ENCODE data around the gene BTBD2.
A peak's percentile ranks its signal among the peaks of the same experiment; 100 is the strongest.

Gene BTBD2

GRCh38 chr19:2050991-2051772 is 35.7 kb upstream of the BTBD2 start, which contains the start of gene MKNK2:
Gene MKNK2, minus strand, starts transcription at chr19:2051244. Its CDS starts 393 bp downstream, at chr19:2050851.
- no peak for FAIRE-seq
- DNase-seq (ENCODE audit: low spot score): peak; percentile 78

DNA sequence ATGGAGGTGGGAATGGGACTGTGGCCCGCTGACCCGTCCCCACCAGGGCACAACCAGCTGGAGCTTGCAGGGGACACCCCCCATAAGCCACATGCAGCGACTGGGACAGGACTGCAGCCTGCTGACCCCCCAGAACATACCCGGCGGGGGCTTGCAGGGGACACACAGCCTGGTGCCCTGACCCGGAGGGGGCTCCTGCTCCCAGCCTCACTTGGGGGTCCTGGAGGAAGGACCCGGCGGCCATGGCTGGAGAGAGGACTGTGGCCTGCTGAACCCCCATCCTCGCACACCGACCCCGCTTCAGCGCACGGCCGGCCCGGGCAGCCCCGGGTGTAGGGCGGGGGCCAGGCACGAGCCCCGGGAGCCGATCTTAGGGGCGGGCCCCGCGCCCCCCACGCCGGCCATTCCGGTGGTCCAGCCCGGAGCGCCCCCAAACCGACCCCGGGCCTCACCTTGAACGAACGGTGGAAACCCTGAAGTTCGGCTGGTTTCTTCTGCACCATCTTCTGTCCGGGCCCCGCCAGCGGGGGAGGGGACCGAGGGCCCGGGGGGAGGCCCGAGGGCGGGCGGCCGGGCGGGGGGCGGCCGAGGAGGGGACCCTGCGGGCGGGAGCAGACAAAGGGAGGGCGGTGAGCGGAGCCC is 35.0 kb upstream of the BTBD2 start:
- DNase-seq (ENCODE audit: low spot score): no peak
- FAIRE-seq: no peak

GRCh38 chr19:2049741-2050348 is 34.3 kb upstream of the BTBD2 start:
- peak; percentile 77 for DNase-seq (ENCODE audit: low spot score)
- no peak for FAIRE-seq

GRCh38 chr19:2048959-2049740 is 33.6 kb upstream of the BTBD2 start:
- no peak for DNase-seq (ENCODE audit: low spot score)

DNA sequence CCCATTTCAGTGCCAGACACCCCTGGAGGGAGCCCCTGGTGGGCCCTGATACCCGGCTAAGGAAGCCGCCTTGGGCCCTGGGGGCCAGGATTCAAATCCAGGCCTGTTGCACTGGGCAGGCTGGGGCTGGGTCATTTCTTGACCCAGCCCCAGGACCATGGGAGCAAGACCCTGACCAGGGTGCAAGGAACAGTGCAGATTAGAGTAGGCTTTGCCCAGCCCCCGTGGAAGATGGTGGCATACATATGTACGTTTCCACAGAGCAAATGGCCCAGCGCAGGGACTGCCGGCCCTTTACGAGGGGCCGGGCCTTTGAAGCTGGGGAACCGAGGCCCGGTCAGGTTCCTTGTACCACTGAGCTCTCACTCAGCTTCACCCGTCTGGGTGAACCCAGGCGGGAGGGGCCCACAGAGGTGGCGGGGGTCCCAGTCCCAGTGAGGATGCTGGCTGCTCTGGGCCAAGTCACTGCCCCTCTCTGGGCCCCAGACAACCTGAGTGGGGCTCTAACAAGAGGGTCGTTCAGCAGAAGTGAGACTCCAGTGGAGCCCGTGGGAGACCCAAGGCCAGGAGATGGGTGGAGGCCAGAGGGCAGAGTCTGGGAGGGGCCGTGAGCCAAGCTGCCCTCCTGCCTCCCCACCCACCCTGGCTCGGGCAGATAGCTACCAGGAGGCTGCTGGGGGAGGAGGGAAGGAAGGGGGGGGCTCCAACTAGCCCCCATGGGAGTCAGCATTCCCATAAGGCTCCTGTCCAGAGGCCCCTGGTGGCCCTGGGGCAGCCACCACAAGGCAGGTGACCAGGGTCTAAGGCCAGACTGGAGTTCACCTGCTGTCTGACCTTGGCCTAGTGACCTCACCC is 32.8 kb upstream of the BTBD2 start:
- FAIRE-seq: no peak
- DNase-seq (ENCODE audit: low spot score): no peak

More at GRCh38 chr19:2048959-2049740, 33.6 kb upstream of the BTBD2 start:
- no peak for FAIRE-seq

DNA sequence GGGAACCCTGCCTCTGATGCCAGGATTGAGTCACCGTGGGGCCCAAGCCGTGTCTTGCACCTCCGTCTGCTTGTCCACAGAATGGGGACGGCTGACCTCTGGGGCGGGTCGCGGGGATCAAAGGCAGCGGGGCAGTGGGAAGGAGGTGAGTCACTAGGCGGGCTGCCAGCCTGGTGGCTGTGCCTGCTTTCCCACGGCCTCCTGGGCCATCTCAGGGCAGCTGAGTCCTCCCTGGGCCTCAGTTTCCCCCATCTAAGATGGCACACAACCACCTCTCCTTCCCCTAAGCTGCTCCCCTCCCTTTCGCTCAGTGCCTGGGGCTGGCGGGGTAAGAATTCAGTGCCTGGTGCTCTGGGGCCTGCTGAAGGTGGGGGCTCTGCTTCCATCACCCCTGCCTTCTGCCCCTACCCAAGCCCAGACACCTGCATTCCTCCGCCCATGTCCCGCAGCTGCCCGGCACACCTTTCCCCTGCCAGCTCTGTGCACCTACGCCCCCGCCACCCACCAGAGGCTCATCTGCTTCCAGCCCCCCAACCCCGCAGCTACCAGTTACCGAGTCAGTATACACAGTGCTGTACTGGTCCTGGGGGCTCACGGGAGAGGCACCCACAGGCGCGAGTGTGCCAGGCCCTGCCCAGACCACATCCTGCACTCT is 32.1 kb upstream of the BTBD2 start:
- FAIRE-seq (peak; percentile 82), DNase-seq (ENCODE audit: low spot score) (peak; percentile 65)

DNA sequence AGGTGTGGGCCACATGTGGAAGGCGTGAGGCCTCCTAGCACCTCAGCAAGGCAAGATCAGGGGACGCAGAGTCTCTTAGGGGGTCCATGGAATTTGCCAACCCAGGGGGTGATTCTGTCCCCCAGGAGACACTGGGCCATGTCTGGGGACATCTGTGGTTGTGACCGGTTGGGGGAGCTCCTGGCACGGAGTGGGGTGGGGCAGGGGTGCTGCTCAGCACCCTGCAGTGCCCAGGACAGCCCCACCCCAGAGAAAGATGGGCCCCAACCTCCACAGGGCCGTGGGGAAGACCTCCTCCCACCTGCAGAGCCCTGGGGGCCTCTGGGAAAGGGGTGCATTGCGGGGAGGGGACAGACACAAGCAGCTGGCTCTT is 31.5 kb upstream of the BTBD2 start:
- FAIRE-seq: no peak

GRCh38 chr19:2046046-2046907 is 30.8 kb upstream of the BTBD2 start:
- no peak for FAIRE-seq
- DNase-seq (ENCODE audit: low spot score): no peak

More for the DNA sequence above, 31.5 kb upstream of the BTBD2 start:
- DNase-seq (ENCODE audit: low spot score): no peak

GRCh38 chr19:2045501-2046045 is 30.1 kb upstream of the BTBD2 start:
- FAIRE-seq (no peak), DNase-seq (ENCODE audit: low spot score) (no peak)

GRCh38 chr19:2044709-2045500 is 29.4 kb upstream of the BTBD2 start:
- FAIRE-seq (no peak), DNase-seq (ENCODE audit: low spot score) (no peak)

- DNase-seq (ENCODE audit: low spot score) (no peak), FAIRE-seq (no peak)
These were observed 28.6 kb upstream of the BTBD2 start for GRCh38 chr19:2043961-2044708.

GRCh38 chr19:2043251-2043641 is 27.7 kb upstream of the BTBD2 start:
- DNase-seq (ENCODE audit: low spot score): no peak
- no peak for FAIRE-seq

DNA sequence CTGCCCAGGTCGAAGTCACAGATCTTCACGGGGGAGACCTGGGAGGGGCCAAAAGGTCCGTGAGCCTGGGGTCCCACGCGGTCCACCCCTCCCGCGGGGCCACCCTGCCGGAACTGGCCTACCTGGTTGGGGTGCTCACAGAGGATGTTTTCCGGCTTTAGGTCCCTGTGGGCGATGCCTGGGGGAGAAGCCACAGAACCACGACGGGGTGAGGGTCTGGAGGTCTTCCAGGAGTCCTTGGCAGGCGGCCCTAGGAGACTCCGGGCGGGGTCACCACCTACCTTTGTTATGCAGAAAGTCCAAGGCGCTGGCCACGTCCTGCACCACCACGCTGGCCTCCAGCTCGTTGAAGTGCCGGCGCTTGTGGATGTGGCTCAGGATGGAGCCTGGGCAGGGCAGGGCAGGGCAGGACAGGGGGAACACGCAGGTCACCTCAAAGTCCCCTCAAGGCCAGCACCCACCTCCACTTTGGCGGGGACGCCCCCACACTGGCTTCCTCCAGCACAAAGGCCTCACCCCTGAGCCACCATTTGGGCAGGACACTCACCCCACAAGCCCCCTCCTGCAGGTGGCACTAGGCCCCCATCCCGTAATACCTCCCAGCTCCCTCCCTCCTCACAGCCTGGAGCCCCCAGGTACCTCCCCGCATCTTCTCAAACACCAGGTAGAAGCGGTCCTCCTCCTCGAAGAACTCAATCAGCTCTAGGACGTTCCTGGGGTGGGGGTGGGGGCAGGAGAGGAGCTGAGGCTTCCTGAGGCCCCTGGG is 27.2 kb upstream of the BTBD2 start:
- no peak for FAIRE-seq

GRCh38 chr19:2041683-2042484 is 26.4 kb upstream of the BTBD2 start:
- no peak for FAIRE-seq
- no peak for DNase-seq (ENCODE audit: low spot score)

More for the DNA sequence above, 27.2 kb upstream of the BTBD2 start:
- DNase-seq (ENCODE audit: low spot score): no peak

GRCh38 chr19:2041433-2041682 is 25.8 kb upstream of the BTBD2 start:
- DNase-seq (ENCODE audit: low spot score) (no peak), FAIRE-seq (no peak)

Measured in RCC 7860 (cell line).